Naive thymus-derived CD4-positive, alpha-beta T cell (primary cell): ENCODE data around the gene DCLRE1C. TPM values are rescaled to one million over a fixed set of nuclear protein-coding genes. Genes with fewer than 3 reads are reported as not detected.
A peak's percentile ranks its signal among the peaks of the same experiment; 100 is the strongest.
"Not testable (repeated sequence)": the region's sequence is repeated elsewhere in the genome, so short reads cannot be mapped to it uniquely, and the experiment has no call there.

Experiments
- ATAC-seq: fragments of 150-1000 bp; cut with Tn5 transposase; 2 replicates; pipeline ENCODE4 v1.10.0; 2021; ENCODE audit warnings: mild to moderate bottlenecking, moderate library complexity
- CTCF ChIA-PET: fragments of 350-600 bp; sonication (Branson Sonifier 250); formaldehyde crosslinking; loops from one replicate; lab custom pipeline; 2021; ENCODE audit warnings: antibody characterized with exemption; lab: Charles Lee
- POLR2A ChIA-PET: fragments of 350-600 bp; sonication (Branson Sonifier 250); formaldehyde crosslinking; loops from one replicate; lab custom pipeline; 2021; ENCODE audit warnings: antibody characterized with exemption, inconsistent platforms; lab: Charles Lee
- DNase-seq, 9 donors: peaks; one replicate each; pipeline versions ENCODE4 v3.0.0 to v3.0.0-alpha.2; 2020 to 2022; ENCODE audit warnings: mixed read lengths in 1 of 9
- H3K27ac ChIP-seq: one replicate; pipeline ENCODE4 v1.7.0; 2013; ENCODE audit warnings: mild to moderate bottlenecking, low read depth, low read length, moderate library complexity
- H3K27me3 ChIP-seq, 2 donors: one replicate each; pipeline ENCODE4 v1.7.0; 2013; ENCODE audit warnings: low read length in 2 of 2, mild to moderate bottlenecking in 2 of 2, moderate library complexity in 2 of 2; ENCODE audit not compliant: control insufficient read depth in 2 of 2, insufficient read depth in 2 of 2
- H3K36me3 ChIP-seq, 3 experiments: 1 replicate in 2 of 3; 2 replicates in 1 of 3; pipeline ENCODE4 v1.7.0; 2013; ENCODE audit warnings: low read length in 3 of 3, mild to moderate bottlenecking in 3 of 3, moderate library complexity in 1 of 3; ENCODE audit not compliant: insufficient read depth in 3 of 3, control insufficient read depth in 2 of 3
- H3K4me1 ChIP-seq, 2 donors: one replicate each; pipeline ENCODE4 v1.7.0; 2013; ENCODE audit warnings: low read length in 2 of 2, mild to moderate bottlenecking in 2 of 2, moderate library complexity in 1 of 2; ENCODE audit not compliant: control insufficient read depth in 2 of 2, insufficient read depth in 2 of 2
- H3K4me3 ChIP-seq: 2 replicates; pipeline ENCODE4 v1.7.0; 2013; ENCODE audit warnings: mild to moderate bottlenecking, low read length
- H3K9me3 ChIP-seq, 3 experiments: 1 replicate in 2 of 3; 2 replicates in 1 of 3; pipeline ENCODE4 v1.7.0; 2013; ENCODE audit warnings: low read length in 3 of 3; ENCODE audit not compliant: control insufficient read depth in 2 of 3
- H3K27ac Mint-ChIP-seq, 9 donors: one replicate each; pipeline ENCODE4 v1.8.0; 2020 to 2022; ENCODE audit warnings: mixed read lengths in 9 of 9, mild to moderate bottlenecking in 8 of 9, moderate library complexity in 5 of 9, inconsistent platforms in 2 of 9
- H3K27me3 Mint-ChIP-seq, 5 donors: one replicate each; pipeline ENCODE4 v1.8.0; 2021 to 2022; ENCODE audit warnings: mixed read lengths in 5 of 5, mild to moderate bottlenecking in 1 of 5
- H3K36me3 Mint-ChIP-seq, 5 donors: one replicate each; pipeline ENCODE4 v1.8.0; 2020 to 2022; ENCODE audit warnings: mixed read lengths in 5 of 5, mild to moderate bottlenecking in 3 of 5, inconsistent platforms in 1 of 5
- H3K4me1 Mint-ChIP-seq, 7 donors: one replicate each; pipeline ENCODE4 v1.8.0; 2020 to 2022; ENCODE audit warnings: mixed read lengths in 7 of 7, mild to moderate bottlenecking in 3 of 7, inconsistent platforms in 1 of 7
- H3K4me3 Mint-ChIP-seq, 10 donors: one replicate each; pipeline ENCODE4 v1.8.0; 2020 to 2022; ENCODE audit warnings: mild to moderate bottlenecking in 10 of 10, mixed read lengths in 10 of 10, moderate library complexity in 6 of 10, inconsistent platforms in 2 of 10
- H3K9me3 Mint-ChIP-seq, 11 donors: one replicate each; pipeline ENCODE4 v1.8.0; 2020 to 2022; ENCODE audit warnings: mixed read lengths in 11 of 11, mild to moderate bottlenecking in 4 of 11, inconsistent platforms in 1 of 11, moderate library complexity in 1 of 11
- intact Hi-C, 2 donors: fragments of 100-400 bp; cut with micrococcal nuclease; formaldehyde crosslinking; loops; one replicate each; pipeline ENCODE4 v1.15.1; 2023
- polyA plus RNA-seq, 2 donors: library from polyadenylated mRNA; unstranded; fragments of 300-500 nt; fragmentation: Illumina TruSeq; gene quantifications; one replicate each; pipeline ENCODE4 v1.2.3, GENCODE V29; 2021
- total RNA-seq, 6 experiments: library from RNA in 5 of 6; stranded (reverse) in 5 of 6; gene quantifications; 1 replicate in 5 of 6; 2 replicates in 1 of 6; pipeline ENCODE4 v1.2.3 and lab custom pipeline; 2021 to 2026

DCLRE1C gene
- total and polyA plus RNA-seq, 7 experiments from 2014 or later, result 16.4 to 38.7 (median 24.2) TPM

- intact Hi-C loops, H3K27ac ChIP-seq, H3K36me3 Mint-ChIP-seq, CTCF ChIA-PET, ATAC-seq, H3K4me3 ChIP-seq, H3K4me3 Mint-ChIP-seq, H3K4me1 ChIP-seq, POLR2A ChIA-PET, H3K27ac Mint-ChIP-seq, H3K9me3 Mint-ChIP-seq, DNase-seq, H3K36me3 ChIP-seq, H3K27me3 ChIP-seq, H3K27me3 Mint-ChIP-seq, H3K9me3 ChIP-seq: not testable (repeated sequence)
- peaks cover 0 to 12% (median 0%) of the 10 kb centered on the region in 7 donors for H3K4me1 Mint-ChIP-seq
Observed at GRCh38 chr10:14989552-14989951, 35.7 kb upstream of the DCLRE1C start.

- intact Hi-C loops, result no loop called here
- no peaks in the 10 kb centered on the region for H3K9me3 Mint-ChIP-seq
- no peak for ATAC-seq
- CTCF ChIA-PET, result no interaction called here
- no peak overlapping the region for H3K4me3 ChIP-seq
- H3K27ac Mint-ChIP-seq, result no peak overlapping the region
- H3K4me1 ChIP-seq, result no peaks in the 10 kb centered on the region
- no peaks in the 10 kb centered on the region for H3K36me3 ChIP-seq
- H3K9me3 ChIP-seq, result no peaks in the 10 kb centered on the region
- H3K27me3 ChIP-seq, result no peaks in the 10 kb centered on the region
- no peak overlapping the region for H3K4me3 Mint-ChIP-seq
- H3K4me1 Mint-ChIP-seq, result no peaks in the 10 kb centered on the region
- H3K27ac ChIP-seq, result no peak overlapping the region
- peaks cover 0 to 5% (median 0%) of the 10 kb centered on the region in 5 donors for H3K27me3 Mint-ChIP-seq
- H3K36me3 Mint-ChIP-seq, result no peaks in the 10 kb centered on the region
- POLR2A ChIA-PET, result interaction anchor here (0.6 kb wide), 1 partner anchor 75 kb away, joined by 4 read pairs; no protein-coding TSS in a partner anchor
- no peak for DNase-seq
Observed at GRCh38 chr10:14982744-14983143, 28.8 kb upstream of the DCLRE1C start.

- Histone ChIP-seq H3K4me1 (no peaks in the 10 kb centered on the region), H3K27ac (no peak overlapping the region), H3K9me3 (no peaks in the 10 kb centered on the region), H3K4me3 (no peak overlapping the region), H3K36me3 (no peaks in the 10 kb centered on the region), H3K27me3 (peaks cover 0 to 4% of the 10 kb centered on the region in 2 donors)
- Mint-ChIP-seq H3K9me3 (no peaks in the 10 kb centered on the region), H3K27ac (no peak overlapping the region), H3K4me3 (no peak overlapping the region), H3K27me3 (peaks cover 8 to 30% (median 17%) of the 10 kb centered on the region in 5 donors), H3K4me1 (peaks cover 0 to 6% (median 5%) of the 10 kb centered on the region in 7 donors), H3K36me3 (no peaks in the 10 kb centered on the region)
- DNase-seq, result no peak
- no peak for ATAC-seq
- ChIA-PET CTCF (no interaction called here), POLR2A (no interaction called here)
- intact Hi-C loops, result loop anchor here in 1 of 2 donors (1.0 kb wide), 1 partner anchor 476 kb away; no protein-coding TSS in a partner anchor
Observed at GRCh38 chr10:14975672-14976273, 21.9 kb upstream of the DCLRE1C start.

GRCh38 chr10:14974153-14974998 lies 20.5 kb upstream of the DCLRE1C start:
- H3K36me3 Mint-ChIP-seq, H3K4me3 Mint-ChIP-seq, H3K27me3 ChIP-seq, H3K27ac ChIP-seq, H3K36me3 ChIP-seq, POLR2A ChIA-PET, DNase-seq, H3K4me1 ChIP-seq, ATAC-seq, H3K9me3 ChIP-seq, H3K4me3 ChIP-seq, H3K9me3 Mint-ChIP-seq, H3K4me1 Mint-ChIP-seq: not testable (repeated sequence)
- Mint-ChIP-seq H3K27ac (peak overlapping the region in 1 of 9 donors; percentile 0), H3K27me3 (peaks cover 8 to 30% (median 24%) of the 10 kb centered on the region in 5 donors)
- intact Hi-C loops, result loop anchor here in 1 of 2 donors (5.0 kb wide), 2 partner anchors 477 to 777 kb away; no protein-coding TSS in a partner anchor
- CTCF ChIA-PET, result interaction anchor here (0.6 to 1.0 kb wide), 3 partner anchors 37 to 466 kb away, joined by 3 to 4 read pairs (median 4); no protein-coding TSS in a partner anchor

- Mint-ChIP-seq H3K27me3 (peaks cover 8 to 28% (median 25%) of the 10 kb centered on the region in 5 donors), H3K27ac (no peak overlapping the region), H3K9me3 (no peaks in the 10 kb centered on the region), H3K4me1 (peaks cover 0 to 6% (median 5%) of the 10 kb centered on the region in 7 donors), H3K4me3 (no peak overlapping the region), H3K36me3 (no peaks in the 10 kb centered on the region)
- DNase-seq (peak in 8 of 9 donors; percentile 16 to 62 (median 48)), ATAC-seq (peak; percentile 73)
- ChIA-PET CTCF (interaction anchor here (0.6 to 2.0 kb wide), 15 partner anchors 11 to 780 kb away, joined by 3 to 7 read pairs (median 4); partner anchors contain the start of gene DCLRE1C), POLR2A (interaction anchor here (0.6 kb wide), 1 partner anchor 10 kb away, joined by 4 read pairs; no protein-coding TSS in a partner anchor)
- H3K9me3 ChIP-seq, result no peaks in the 10 kb centered on the region
- no peaks in the 10 kb centered on the region for H3K36me3 ChIP-seq
- H3K27me3 ChIP-seq, result peaks cover 0 to 4% of the 10 kb centered on the region in 2 donors
- H3K27ac ChIP-seq, result no peak overlapping the region
- no peaks in the 10 kb centered on the region for H3K4me1 ChIP-seq
- intact Hi-C loops, result loop anchor here (1.0 to 5.0 kb wide), 4 partner anchors 83 to 775 kb away; no protein-coding TSS in a partner anchor
- H3K4me3 ChIP-seq, result no peak overlapping the region
Observed at GRCh38 chr10:14971867-14972448, 18.1 kb upstream of the DCLRE1C start.

- H3K4me1 Mint-ChIP-seq, result no peaks in the 10 kb centered on the region
- no peak overlapping the region for H3K27ac Mint-ChIP-seq
- Histone ChIP-seq H3K4me3 (no peak overlapping the region), H3K36me3 (no peaks in the 10 kb centered on the region), H3K4me1 (no peaks in the 10 kb centered on the region), H3K27ac (no peak overlapping the region), H3K9me3 (no peaks in the 10 kb centered on the region), H3K27me3 (no peaks in the 10 kb centered on the region)
- no peak for ATAC-seq
- intact Hi-C loops, result no loop called here
- no peak overlapping the region for H3K4me3 Mint-ChIP-seq
- POLR2A ChIA-PET, result no interaction called here
- peaks cover 0 to 14% (median 0%) of the 10 kb centered on the region in 5 donors for H3K27me3 Mint-ChIP-seq
- CTCF ChIA-PET, result no interaction called here
- DNase-seq, result no peak
- no peaks in the 10 kb centered on the region for H3K9me3 Mint-ChIP-seq
- no peaks in the 10 kb centered on the region for H3K36me3 Mint-ChIP-seq
Observed at GRCh38 chr10:14967897-14968296, 14.0 kb upstream of the DCLRE1C start.
